GM18870 (cell line): Measurements from ENCODE around the gene SLAMF6.
A peak's percentile ranks its signal among the peaks of the same experiment; 100 is the strongest.

ENCODE experiments used
- ATAC-seq: cut with Tn5 transposase; IDR thresholded peaks from one replicate; pipeline ENCODE4 v1.9.1; 2021; ENCODE audit warnings: moderate library complexity; ENCODE audit not compliant: unreplicated experiment

The SLAMF6 gene

DNA sequence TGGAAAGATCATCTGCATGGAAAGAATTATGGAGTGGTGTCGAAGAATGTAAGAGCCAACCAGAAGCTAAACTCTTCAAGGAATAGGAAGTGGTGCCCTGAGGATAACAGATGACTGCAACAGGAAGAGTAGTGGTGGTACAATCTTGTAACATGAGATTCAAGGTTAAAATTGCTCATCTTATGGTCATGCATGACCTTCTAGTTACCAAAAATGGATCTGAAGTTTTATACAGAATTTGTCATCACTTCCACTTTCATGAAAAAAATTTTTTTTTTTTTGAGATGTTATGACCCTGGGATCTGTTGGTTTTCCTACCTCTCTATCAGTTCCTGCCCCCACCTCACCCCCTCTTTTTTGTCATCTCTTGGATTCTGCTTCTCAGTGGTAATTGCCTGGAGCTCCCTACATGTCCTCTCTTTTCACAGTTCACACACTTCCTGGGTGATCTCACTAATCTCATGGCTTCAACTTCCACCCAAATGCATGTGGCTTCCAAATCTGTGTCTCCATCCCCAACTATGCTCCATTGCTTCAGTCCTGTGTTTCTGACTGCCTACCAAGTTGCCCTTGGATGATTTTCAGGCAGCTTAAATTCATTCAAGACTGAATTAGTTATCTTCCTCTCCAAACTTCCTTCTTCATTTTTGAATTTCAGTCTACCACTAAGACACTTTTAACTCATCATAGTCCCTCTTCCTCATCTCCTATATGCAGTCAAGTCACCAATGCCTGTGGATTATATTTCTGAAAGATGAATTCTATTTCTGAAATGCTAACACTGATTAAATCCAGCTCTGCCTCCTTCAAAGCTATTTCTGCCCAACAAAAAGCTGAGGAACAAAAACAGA is 48.4 kb downstream of the SLAMF6 start:
- ATAC-seq, result peak; percentile 61

DNA sequence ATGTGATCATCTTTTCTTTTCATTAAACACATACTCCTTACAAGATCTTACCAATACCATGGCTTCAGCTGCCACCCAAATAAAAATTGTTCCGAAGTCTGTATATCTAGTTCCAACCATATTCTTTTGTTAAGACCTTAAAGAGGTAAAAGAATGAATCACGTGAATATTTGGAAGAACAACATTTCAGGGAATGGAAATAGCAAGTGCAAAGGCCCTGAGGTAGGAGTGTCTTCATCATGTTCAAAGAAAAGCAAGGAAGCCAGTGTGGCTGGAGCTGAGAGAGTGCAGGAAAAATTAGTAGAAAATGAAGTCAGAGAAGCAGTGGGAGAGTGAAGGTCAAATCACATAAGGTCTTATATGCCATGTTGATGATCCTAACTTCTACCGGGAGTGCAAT is 50.9 kb downstream of the SLAMF6 start:
- ATAC-seq, result no peak

DNA sequence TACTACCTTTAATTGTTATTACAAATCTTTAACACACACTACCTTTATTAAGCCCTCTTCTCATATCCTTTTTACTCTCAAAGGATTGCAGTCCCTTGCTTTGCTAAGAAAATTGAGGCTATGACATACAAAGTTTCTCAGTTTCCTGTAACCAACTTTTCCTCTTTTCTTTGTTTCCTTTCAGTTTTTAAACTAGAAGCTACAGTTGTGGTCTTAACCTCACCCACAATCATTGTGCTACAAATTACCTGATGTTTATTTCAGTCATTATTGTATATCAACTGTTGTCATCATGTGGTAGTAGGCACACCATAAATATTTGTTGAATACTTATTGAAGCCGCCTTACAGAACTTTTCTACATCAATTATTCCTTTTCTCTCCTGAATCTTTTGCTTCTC is 51.8 kb downstream of the SLAMF6 start:
- ATAC-seq, result no peak

DNA sequence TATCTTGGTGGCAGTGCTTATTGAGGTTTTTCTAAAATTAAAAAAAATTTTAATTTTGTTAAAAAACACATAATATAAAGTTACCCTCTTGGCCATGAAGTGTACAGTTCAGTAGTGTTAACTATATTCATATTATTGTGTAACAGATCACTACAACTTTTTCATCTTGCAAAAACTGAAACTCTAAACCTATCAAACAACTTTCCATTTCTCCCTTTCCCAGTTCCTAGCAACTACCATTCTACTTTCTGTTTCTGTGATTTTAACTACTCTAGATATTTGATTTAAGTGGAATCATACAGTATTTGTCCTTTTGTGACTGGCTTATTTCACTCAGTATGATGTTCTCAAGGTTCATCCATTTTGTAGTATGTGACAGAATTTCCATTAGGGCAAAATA is 55.5 kb downstream of the SLAMF6 start:
- ATAC-seq, result no peak

DNA sequence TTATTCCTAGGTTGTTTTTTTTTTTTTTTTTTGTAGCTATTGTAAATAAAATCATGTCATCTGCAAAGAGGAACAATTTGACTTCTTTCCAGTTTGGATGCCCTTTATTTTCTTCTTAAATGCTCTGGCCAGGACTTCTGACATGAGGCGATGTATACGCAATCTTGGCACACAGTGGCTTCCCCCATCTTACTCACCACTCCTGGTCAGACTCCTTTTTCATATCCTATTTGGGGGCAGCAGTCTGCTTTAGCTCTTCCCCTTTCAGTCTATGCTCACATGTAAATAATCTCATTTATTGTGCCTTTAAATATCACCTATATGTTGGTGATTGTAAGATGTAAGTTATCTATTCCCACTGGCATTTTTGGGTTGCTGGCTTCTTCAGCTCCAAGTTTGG is 56.1 kb downstream of the SLAMF6 start:
- ATAC-seq, result no peak

DNA sequence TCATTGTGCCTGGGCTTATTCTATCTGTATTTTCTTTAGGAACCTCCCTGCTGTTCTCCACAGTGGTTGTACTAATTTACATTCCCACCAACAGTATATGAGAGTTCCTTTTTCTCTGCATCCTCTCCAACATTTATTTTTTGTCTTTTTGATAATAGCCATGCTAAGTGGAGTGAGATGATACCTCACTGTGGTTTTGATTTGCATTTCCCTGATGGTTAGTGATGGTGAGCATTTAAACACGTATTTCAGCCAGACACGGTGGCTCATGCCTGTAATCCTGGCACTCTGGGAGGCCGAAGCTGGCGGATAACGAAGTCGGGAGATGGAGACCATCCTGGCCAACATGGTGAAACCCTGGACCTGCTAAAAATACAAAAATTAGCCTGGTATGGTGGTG is 57.9 kb downstream of the SLAMF6 start:
- ATAC-seq, result no peak

DNA sequence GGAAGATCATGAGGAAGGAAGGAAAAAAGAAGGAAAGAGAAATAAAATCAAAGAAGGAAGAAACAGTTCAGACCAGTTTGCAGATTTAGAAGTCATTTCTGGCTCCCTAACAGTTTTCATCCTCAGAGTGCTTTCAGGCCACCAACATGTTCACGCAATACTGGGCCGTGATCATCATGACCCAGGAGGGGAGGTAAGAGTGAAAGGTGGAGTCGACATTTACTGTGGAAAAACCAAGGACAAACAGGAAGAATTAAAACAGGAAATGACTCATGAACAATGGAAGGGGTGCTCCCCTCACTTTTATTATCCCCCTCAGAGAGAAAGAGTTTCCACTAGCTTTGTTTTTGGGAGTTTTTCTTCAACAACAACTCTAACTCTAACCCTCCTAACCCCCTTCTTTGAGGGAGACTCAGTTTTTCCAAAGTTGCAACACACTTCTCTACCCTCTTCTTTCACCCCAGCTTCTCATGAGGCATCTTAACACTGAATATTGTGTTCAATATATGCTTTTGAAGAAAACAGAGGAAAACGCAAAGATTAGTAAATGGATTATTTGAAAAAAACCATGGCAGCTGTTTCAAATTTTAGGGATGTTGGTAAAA is 62.3 kb downstream of the SLAMF6 start:
- ATAC-seq, result no peak

DNA sequence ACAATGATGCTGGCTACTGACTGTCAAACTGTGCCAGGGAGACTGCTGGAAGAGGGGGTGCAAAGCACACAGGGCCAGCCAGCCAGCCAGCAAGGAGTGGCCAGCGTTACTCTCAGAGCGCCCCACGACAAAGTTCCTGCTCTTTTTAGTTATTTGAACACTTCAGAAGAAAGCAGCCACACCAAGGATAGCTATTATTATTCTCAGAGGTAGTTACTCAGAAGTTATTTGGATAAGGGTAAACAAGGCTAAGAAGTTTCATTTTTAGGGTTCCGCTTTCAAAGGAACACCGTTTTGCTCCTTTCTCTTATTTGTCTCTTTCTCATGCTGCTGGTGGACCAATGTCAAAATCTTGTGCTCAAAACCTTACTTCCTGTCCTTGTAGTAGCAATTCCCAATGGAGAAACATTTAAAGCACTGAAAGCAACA is 62.8 kb downstream of the SLAMF6 start:
- ATAC-seq, result no peak

DNA sequence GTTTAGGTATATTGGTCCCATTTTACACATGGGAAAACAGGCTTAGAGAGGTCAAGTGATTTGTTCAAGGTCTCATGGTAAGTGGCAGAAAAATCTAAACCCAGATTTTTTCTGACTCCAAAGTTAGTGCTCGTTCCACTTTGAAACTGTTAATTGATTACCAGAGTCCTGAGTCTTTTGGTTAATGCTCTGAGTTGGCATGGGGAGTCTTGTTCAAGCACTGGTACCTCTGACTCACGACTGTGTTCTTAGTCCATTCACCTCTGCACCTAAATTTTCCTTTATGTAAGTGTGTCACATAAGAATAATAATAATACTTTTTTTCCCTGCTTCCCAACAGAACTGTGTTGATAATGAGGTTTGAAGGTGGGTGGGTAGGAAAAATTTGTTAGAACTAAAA is 63.4 kb downstream of the SLAMF6 start:
- no peak for ATAC-seq

DNA sequence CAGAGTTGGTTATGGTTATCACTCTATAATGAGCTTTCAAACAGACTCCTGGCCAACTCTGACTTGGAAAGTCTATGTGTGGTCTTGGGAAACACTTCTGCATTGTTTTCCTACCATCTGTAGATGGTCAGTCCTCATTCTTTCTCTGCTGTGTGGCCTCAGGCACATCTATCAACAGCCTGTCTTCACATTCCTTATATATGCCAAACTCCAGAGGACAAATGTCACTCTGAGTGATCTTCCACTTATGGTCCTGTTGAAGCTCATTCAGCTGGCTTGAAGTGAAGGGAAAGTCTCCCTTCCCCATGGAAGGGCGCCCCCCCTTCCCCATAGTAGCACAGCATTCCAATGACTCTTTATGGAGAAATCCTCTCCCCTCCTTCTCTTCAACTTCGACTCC is 64.0 kb downstream of the SLAMF6 start:
- ATAC-seq, result no peak

DNA sequence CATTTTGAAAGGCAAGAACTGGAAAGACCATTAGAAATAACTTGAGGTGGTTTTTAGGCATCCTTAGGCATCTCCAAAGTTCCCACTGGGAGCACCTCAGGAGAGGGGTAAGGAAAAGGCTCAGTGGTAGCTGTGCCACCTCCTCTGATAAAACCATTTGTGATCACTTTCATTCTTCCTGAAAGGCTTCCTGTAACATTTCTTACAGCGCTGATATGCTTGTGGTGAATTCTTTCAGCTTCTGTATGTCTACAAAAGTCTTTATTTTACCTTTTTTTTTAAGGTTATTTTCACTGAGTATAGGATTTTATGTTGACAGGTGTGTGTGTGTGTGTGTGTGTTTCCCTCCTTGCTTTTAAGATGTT is 67.9 kb downstream of the SLAMF6 start:
- no peak for ATAC-seq

DNA sequence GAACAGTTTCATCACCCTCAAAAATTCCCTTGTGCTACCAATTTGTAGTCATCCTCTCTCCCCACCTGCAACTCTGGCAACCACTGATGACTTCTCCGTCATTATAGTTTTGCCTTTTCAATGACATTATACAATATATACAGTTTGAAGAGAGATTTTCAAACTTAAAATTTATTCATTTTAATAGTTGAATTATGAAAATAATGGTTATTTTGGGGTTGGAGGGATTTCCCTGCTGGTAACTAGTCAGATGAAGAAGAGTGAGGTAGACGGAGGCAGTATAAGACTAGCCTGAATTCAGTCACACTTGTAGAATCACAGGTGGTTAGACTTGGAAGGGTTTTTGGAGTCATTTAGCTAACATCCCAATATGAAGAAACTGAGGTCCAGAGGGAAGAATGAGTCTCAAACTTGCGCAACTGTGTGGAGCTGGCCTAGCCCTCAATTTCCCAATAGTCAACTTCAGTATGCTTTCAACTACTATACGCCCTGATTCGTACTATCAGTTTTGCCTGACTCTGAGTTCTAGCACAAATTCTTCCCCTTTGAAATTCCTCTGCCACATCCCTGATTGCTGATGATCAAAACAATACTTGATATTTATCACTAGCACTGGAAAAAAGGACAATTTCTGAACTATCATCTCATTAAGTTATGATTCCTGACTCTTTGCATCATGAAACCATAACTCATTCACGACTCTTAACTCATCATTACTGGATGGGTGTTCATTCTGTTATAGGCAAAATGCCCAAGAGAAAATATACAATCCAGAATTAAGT is 68.5 kb downstream of the SLAMF6 start:
- no peak for ATAC-seq

DNA sequence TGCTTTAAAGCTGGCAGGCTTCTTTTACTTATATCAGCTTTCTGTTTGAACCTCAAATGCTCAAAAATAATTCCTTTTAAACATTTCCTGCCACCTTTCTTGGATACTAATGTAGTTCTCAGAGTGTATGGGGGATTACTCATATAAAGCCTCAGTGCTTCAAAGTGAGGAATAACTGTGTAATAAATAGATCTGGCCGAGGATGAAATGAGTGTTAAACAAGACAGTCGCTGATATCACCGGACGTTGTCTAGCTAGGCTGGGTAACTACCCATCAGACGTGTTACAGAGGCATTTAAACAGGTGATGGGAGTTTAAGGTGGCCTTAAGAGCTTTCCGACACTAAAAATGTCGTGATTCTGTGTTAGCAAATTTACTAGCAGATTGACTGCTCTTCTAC is 69.6 kb downstream of the SLAMF6 start:
- peak; percentile 44 for ATAC-seq

DNA sequence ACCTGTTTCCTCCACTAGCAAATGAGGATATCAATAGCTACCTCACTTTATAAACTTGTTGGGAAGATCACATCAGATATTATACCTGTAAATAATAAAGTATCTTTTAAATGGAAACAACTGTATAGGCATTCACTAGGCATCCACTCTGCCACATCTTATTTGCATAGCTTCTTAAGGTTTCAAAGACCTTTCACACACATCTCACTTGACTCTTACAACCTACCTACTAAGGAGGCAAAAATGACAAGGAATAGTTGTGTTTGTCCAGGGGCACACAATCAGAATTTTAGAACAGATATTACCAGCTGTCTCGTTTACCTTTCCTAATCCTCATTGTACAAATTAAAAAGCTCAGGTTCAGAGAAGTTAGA is 71.2 kb downstream of the SLAMF6 start:
- no peak for ATAC-seq

DNA sequence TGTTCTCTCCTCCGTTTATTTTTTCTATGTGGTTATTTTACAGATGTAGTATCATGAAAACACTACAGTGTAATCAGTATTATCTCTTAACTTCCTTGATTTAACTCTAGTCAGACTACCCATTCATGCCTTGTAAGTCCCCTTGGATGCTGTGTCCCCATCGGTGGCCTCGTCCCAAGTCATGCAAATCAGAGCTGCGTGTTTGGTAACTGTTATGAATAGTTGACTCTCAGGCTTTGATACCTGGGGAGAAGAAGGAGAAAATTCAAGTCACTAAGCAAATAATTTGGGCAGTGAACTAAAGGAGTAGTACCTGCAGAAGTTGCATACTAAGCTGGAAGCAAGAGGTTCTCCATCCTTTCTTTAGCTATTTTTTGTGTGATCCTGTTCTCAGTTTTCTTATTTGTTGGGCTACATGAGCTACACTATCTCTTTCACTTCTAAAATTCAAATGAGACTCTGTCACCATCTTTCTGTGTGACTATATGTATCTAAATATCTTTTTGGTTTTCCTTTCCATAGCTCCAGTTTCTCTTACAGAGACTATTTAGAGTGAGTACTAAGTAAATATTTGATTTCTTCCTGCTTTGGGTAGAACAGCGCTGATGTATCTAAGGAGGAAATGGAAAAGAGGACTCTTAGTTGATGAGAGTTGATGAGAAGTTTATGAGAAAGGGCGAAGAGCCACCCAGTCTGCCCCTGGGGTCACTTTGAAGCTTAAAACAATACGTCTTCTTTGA is 71.8 kb downstream of the SLAMF6 start:
- peak; percentile 47 for ATAC-seq

DNA sequence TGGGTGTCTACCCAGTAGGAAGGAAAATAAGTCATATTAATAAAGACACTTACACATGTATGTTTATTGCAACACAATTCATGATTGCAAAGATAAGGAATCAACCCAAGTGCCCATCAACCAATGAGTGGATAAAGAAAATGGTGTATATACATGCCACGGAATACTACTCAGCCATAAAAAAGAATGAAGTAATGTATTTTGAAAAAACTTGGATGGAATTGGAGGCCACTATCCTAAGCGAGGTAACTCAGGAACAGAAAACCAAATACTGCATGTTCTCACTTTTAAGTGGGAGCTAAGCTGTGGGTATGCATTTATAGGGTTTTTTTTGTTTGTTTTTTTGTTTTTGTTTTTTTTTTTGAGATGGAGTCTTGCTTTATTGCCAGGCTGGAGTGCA is 73.6 kb downstream of the SLAMF6 start:
- no peak for ATAC-seq

DNA sequence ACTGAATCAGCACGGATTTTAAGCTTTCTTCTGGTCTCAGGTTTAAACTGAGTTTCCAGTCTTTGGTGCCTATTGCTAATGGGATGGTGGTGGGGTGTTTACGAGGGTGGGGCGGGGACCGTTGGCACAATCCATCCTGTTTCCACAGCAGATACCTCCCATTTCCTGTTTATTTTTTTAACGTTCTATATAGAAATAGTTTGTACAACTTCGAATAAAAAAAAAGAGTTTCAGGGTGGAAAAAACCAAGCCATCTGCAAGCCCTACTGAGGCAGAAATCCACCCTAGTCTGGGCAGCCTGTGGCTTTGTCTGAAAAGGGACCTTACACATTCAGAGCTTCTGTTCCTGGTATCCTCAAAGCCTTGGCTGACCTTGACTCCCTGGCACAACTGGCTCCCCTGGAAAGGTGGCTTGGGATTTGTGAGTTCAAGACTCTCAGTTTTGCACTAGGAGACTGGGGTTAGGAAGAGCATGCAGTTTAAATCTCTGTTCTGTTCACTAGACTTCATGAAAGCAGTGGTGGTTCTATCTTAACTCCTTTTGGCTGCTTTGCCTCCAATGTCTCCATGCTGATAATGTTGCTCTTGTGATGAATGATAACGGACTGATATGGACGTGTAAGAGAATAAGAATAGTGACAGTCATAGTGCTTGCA is 76.0 kb downstream of the SLAMF6 start:
- no peak for ATAC-seq

DNA sequence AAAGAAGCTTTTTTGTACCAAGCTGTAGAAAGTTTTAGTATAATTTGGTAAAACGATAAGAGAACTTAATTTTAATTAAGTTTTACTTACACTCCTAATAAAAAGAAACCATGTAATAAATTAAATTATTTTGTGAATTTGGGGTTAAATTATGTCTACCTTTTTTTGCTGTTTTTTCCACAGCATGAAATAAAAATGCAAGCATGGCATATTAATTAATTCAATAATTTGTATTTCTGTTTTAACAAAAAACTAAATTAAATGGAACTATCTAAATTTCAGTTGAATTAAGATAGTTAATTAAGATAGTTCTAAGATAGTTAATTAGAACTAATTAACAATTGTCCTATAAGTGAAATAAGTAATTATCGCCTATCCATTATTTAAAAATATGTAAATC is 83.3 kb downstream of the SLAMF6 start:
- ATAC-seq, result no peak

DNA sequence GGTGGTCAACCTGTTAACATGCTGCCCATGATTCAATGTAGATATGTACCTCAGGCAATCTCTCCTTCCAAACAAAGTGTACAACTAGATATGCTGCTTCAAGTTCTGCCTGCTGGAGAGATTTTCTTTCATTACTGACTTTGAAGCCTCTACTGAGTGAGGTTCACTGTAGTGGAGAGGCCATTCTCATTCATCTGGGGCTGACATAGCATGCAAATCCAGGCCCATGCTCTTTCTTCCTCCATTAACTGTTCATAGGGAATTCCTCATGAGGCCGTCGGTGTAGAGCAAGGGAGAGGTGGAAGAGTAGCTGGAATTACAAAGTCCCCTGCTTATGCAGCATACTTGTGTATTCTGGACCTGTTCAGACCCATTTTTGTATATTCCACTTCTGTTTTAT is 84.1 kb downstream of the SLAMF6 start:
- ATAC-seq, result no peak

DNA sequence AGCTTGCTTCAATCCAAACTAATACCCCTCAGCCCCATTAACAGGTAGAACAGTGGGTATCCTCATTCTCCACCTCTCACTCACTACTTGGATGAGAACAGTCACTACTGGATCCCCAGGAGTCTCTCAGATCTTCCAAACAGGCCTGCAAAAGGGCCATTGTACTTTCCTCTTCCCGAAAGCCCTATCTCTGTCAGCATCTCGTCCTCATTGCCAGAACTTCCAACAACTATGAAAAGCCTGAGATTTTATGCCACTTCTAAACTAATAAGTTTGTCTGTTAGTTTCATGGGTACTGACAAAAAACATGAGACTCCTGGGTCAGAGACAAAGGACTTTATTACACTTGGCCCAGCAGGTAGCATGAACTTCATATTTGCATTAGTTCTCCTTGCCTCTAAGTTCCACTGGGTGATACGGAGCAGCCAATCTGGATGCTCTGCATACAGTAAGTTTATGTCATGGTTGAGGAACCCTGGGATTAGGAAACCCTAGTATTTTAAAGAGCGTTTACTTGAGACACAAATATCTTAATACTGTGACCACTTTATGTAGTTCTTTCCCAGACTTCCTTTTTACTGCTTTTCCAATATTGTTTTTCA is 84.6 kb downstream of the SLAMF6 start:
- ATAC-seq, result no peak
